K562 (cell line): ENCODE data around the gene SMIM30. TPM values are rescaled to one million over a fixed set of nuclear protein-coding genes. Genes with fewer than 3 reads are reported as not detected.
A peak's percentile ranks its signal among the peaks of the same experiment; 100 is the strongest.

Experiments used
- ARID1B ChIP-seq: fragments of 450-650 bp; IDR thresholded peaks from 2 replicates; pipeline ENCODE4 v1.6.1; 2016; ENCODE audit warnings: antibody characterized with exemption, mild to moderate bottlenecking, inconsistent platforms
- ATF7 ChIP-seq: fragments of 450-650 bp; IDR thresholded peaks from 2 replicates; pipeline ENCODE4 v1.7.1; 2014; ENCODE audit warnings: mild to moderate bottlenecking, moderate library complexity
- BHLHE40 ChIP-seq: IDR thresholded peaks from 2 replicates; pipeline ENCODE4 v1.6.1; 2011; ENCODE audit warnings: low read length, improper control_type of control experiment
- BRCA1 ChIP-seq, 2 experiments: fragments of 450-650 bp in 1 of 2; sonication (generic) in 1 of 2; formaldehyde crosslinking in 1 of 2; IDR thresholded peaks; 2 replicates each; pipeline versions ENCODE4 v1.5.0 to v1.6.1; 2017 to 2020; ENCODE audit warnings: mild to moderate bottlenecking in 1 of 2, missing genetic modification reagents in 1 of 2
- CBFB ChIP-seq: sonication (generic); formaldehyde crosslinking; IDR thresholded peaks from 2 replicates; pipeline ENCODE4 v1.4.0; 2020; ENCODE audit warnings: mild to moderate bottlenecking, missing genetic modification reagents
- CBX1 ChIP-seq: sonication (generic); IDR thresholded peaks from 2 replicates; pipeline ENCODE4 v1.6.1; 2016; ENCODE audit warnings: antibody characterized with exemption, low read depth, mild to moderate bottlenecking
- CC2D1A ChIP-seq: fragments of 450-650 bp; IDR thresholded peaks from 2 replicates; pipeline ENCODE4 v1.6.1; 2017; ENCODE audit warnings: mild to moderate bottlenecking
- COPS2 ChIP-seq: fragments of 450-650 bp; conservative IDR thresholded peaks from 2 replicates; pipeline ENCODE4 v1.6.1; 2016; ENCODE audit warnings: mild to moderate bottlenecking, moderate library complexity
- CREBBP ChIP-seq: IDR thresholded peaks from one replicate; pipeline ENCODE4 v1.6.1; 2012; ENCODE audit warnings: low read depth, mild to moderate bottlenecking, control low read depth, inconsistent platforms, low read length
- CXXC5 ChIP-seq: fragments of 250-450 bp; sonication (Bioruptor Pico); IDR thresholded peaks from 2 replicates; pipeline ENCODE4 v1.8.0; 2022; ENCODE audit warnings: inconsistent platforms, mild to moderate bottlenecking, moderate library complexity
- EZH2 ChIP-seq: IDR thresholded peaks from 2 replicates; pipeline ENCODE4 v1.6.1; 2012; ENCODE audit warnings: low read depth, mild to moderate bottlenecking, inconsistent platforms, low read length, borderline replicate concordance
- FUS ChIP-seq: fragments of 200-400 bp; formaldehyde crosslinking; optimal IDR thresholded peaks from 2 replicates; pipeline ENCODE3; 2017; ENCODE audit warnings: low read depth, low read length
- HOXB6 ChIP-seq: fragments of 250-450 bp; sonication (Bioruptor Pico); IDR thresholded peaks from 2 replicates; pipeline ENCODE4 v1.5.1; 2022; ENCODE audit warnings: mild to moderate bottlenecking, borderline replicate concordance
- KDM1A ChIP-seq, 2 experiments: fragments of 450-650 bp; IDR thresholded peaks; 2 replicates each; pipeline ENCODE4 v1.6.1; 2016; ENCODE audit warnings: mild to moderate bottlenecking in 2 of 2
- MXI1 ChIP-seq: IDR thresholded peaks from 2 replicates; pipeline ENCODE4 v1.6.1; 2011; ENCODE audit warnings: low read depth, mild to moderate bottlenecking, improper control_type of control experiment, low read length
- MYBL2 ChIP-seq, 2 experiments: fragments of 450-650 bp in 1 of 2; sonication (generic) in 1 of 2; formaldehyde crosslinking in 1 of 2; IDR thresholded peaks; 2 replicates each; pipeline versions ENCODE4 v1.6.1 to v1.8.1; 2017 to 2022; ENCODE audit warnings: borderline replicate concordance in 1 of 2, inconsistent platforms in 1 of 2, low read depth in 1 of 2, mild to moderate bottlenecking in 1 of 2, missing genetic modification reagents in 1 of 2, moderate library complexity in 1 of 2
- POLR2AphosphoS2 ChIP-seq: IDR thresholded peaks from 2 replicates; pipeline ENCODE4 v1.6.1; 2012; ENCODE audit warnings: low read length, improper control_type of control experiment
- POLR2H ChIP-seq: IDR thresholded peaks from 2 replicates; pipeline ENCODE4 v1.6.1; 2016; ENCODE audit warnings: missing genetic modification characterization, low read depth, mild to moderate bottlenecking, control low read depth, missing compliant biosample characterization, moderate library complexity
- POU5F1 ChIP-seq: fragments of 150-350 bp; IDR thresholded peaks from 2 replicates; pipeline ENCODE4 v1.6.1; 2014; ENCODE audit warnings: borderline replicate concordance, low read length, low read depth, mild to moderate bottlenecking; ENCODE audit not compliant: partially characterized antibody
- RBFOX2 ChIP-seq: fragments of 200-400 bp; formaldehyde crosslinking; IDR thresholded peaks from 2 replicates; pipeline ENCODE4 v1.6.1; 2017; ENCODE audit warnings: low read depth, mild to moderate bottlenecking, low read length, moderate library complexity
- TARDBP ChIP-seq: fragments of 450-650 bp; IDR thresholded peaks from 2 replicates; pipeline ENCODE4 v1.6.1; 2016
- ZBED1 ChIP-seq: IDR thresholded peaks from 2 replicates; pipeline ENCODE4 v1.6.1; 2014
- ZNF239 ChIP-seq: fragments of 250-450 bp; sonication (Bioruptor Pico); IDR thresholded peaks from 2 replicates; pipeline ENCODE4 v1.4.0; 2020; ENCODE audit warnings: mild to moderate bottlenecking
- ZNF444 ChIP-seq: fragments of 250-450 bp; sonication (Bioruptor Pico); IDR thresholded peaks from 2 replicates; pipeline ENCODE4 v1.4.0; 2020; ENCODE audit warnings: mild to moderate bottlenecking, moderate library complexity
- polyA plus RNA-seq, 8 experiments: library from polyadenylated mRNA; depleted of rRNA in 4 of 8; stranded (reverse) in 5 of 8; unstranded in 3 of 8; fragments of >200 nt; fragmentation: Nextera tagmentation in 2 of 8; fragmentation: Illumina TruSeq in 1 of 8; extraction: Ambion mirVana in 2 of 8; extraction: Trizol in 1 of 8; gene quantifications; 2 replicates each; pipeline versions ENCODE4 v1.2.1 to v1.2.3, GENCODE V29; 2011 to 2014; ENCODE audit warnings: inconsistent platforms in 1 of 8, missing spikeins in 1 of 8
- total RNA-seq, 7 experiments: library from RNA; depleted of rRNA in 6 of 7; stranded (reverse); fragments of >200 nt in 6 of 7; fragmentation: Illumina TruSeq in 2 of 7; extraction: Trizol in 2 of 7; gene quantifications; 2 replicates each; pipeline versions ENCODE4 v1.2.1 to v1.2.3, GENCODE V29; 2011 to 2021; ENCODE audit warnings: low replicate concordance in 1 of 7
- TF ChIP-seq, protein P1 (sequence below): fragments of 450-650 bp; IDR thresholded peaks from 2 replicates; pipeline ENCODE4 v1.7.0; 2016; ENCODE audit warnings: borderline replicate concordance
- TF ChIP-seq, protein P2 (sequence below): fragments of 450-650 bp; IDR thresholded peaks from one replicate; pipeline ENCODE4 v1.6.1; 2018; ENCODE audit warnings: mild to moderate bottlenecking, moderate library complexity; ENCODE audit not compliant: partially characterized antibody

SMIM30 gene
- total and polyA plus RNA-seq, 9 of the 15 experiments (the other 6 are each of a cell fraction or from before 2014, with no cell fraction given): 161 to 891 (median 316) TPM

DNA sequence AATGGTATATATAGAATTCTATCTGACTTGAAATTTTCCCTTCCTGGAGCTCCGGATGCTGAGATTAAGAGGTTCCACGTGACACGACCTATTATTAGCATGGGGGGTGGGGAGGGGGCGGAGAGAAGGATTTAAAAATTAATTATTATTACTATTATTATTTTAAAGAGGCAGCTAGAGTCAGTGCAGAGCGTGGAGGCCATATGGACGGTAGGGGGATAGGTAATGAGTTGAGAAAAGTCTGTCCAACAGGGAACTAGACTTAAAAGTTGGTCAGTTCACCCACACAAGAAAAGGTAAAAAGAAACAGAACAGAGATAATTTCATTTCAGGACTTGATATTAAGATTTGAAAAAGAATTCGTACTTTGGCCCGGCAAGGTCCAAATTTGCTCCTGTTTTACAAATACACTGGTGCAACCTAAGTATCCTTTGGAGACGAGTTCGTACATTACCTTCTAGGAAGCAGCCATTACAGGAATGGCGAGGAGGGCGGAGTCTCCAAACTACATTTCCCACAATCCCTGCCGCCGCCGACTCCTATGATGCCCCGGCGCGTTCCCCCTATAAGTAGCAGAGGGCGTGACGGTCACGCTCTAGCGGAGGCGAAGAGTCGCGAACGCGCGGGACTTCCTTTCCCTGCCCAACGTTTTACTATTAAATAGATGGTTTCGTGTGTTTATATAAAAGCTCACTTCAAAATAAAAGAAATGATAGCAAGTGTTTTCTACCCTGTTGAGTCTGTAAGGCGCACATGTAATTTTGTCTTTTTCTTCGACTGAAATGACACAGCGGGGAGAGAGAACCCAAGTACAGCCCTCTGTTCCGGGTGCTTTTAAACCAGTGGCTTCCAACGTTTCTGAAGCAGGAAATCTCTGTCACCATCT, at the start of gene SMIM30 (continued):
- TF ChIP-seq, protein P1, sequence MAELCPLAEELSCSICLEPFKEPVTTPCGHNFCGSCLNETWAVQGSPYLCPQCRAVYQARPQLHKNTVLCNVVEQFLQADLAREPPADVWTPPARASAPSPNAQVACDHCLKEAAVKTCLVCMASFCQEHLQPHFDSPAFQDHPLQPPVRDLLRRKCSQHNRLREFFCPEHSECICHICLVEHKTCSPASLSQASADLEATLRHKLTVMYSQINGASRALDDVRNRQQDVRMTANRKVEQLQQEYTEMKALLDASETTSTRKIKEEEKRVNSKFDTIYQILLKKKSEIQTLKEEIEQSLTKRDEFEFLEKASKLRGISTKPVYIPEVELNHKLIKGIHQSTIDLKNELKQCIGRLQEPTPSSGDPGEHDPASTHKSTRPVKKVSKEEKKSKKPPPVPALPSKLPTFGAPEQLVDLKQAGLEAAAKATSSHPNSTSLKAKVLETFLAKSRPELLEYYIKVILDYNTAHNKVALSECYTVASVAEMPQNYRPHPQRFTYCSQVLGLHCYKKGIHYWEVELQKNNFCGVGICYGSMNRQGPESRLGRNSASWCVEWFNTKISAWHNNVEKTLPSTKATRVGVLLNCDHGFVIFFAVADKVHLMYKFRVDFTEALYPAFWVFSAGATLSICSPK: no peak
- peak; percentile 97 for TF ChIP-seq POLR2H (tag)
- no peak for TF ChIP-seq CBFB
- TF ChIP-seq, protein P2, sequence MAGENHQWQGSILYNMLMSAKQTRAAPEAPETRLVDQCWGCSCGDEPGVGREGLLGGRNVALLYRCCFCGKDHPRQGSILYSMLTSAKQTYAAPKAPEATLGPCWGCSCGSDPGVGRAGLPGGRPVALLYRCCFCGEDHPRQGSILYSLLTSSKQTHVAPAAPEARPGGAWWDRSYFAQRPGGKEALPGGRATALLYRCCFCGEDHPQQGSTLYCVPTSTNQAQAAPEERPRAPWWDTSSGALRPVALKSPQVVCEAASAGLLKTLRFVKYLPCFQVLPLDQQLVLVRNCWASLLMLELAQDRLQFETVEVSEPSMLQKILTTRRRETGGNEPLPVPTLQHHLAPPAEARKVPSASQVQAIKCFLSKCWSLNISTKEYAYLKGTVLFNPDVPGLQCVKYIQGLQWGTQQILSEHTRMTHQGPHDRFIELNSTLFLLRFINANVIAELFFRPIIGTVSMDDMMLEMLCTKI: no peak
- peak; percentile 73 for TF ChIP-seq MYBL2 (IDR thresholded peaks at IDR 0.05; ENCODE audit: low read depth)
- no peak for TF ChIP-seq MYBL2 (CRISPR knock-in tag; IDR thresholded peaks at IDR 0.05; ENCODE audit: borderline replicate concordance)
- TF ChIP-seq ZBED1: no peak
- no peak for TF ChIP-seq CREBBP
- peak; percentile 81; the same call in 1 of the 2 replicates for TF ChIP-seq POLR2AphosphoS2
- peak; percentile 78; the same call in 1 of the 2 replicates for TF ChIP-seq MXI1
- peak; percentile 87 for TF ChIP-seq RBFOX2
- TF ChIP-seq FUS: no peak
- no peak for TF ChIP-seq HOXB6 (CRISPR knock-in tag)
- no peak for TF ChIP-seq ZNF444 (CRISPR knock-in tag)
- TF ChIP-seq COPS2: no peak
- peak; percentile 35; the same call in 1 of the 2 replicates for TF ChIP-seq TARDBP
- no peak for TF ChIP-seq BRCA1 (IDR thresholded peaks at IDR 0.05)
- TF ChIP-seq BRCA1 (CRISPR knock-in tag; IDR thresholded peaks at IDR 0.05): no peak
- 0 out of 2 replicates have a peak, but pooled peaks have one; percentile 8 for TF ChIP-seq ARID1B
- TF ChIP-seq CBX1: no peak; the same call in 1 of the 2 replicates
- peak; percentile 46; the same call in 1 of the 2 replicates for TF ChIP-seq CC2D1A
- peak; percentile 91 for TF ChIP-seq BHLHE40
- peak; percentile 97 for TF ChIP-seq CXXC5 (CRISPR knock-in tag)
- peak in 1 of 2 experiments; percentile 29; a peak in 1 of 4 replicates for TF ChIP-seq KDM1A (IDR thresholded peaks at IDR 0.05)
- 0 out of 2 replicates have a peak, but pooled peaks have one; percentile 11 for TF ChIP-seq ZNF239
- no peak for TF ChIP-seq EZH2
- peak; percentile 55 for TF ChIP-seq POU5F1
- TF ChIP-seq ATF7: peak; percentile 85
